HepG2 (cell line): ENCODE results near the gene KLF13. TPM values are rescaled to one million over a fixed set of nuclear protein-coding genes. Genes with fewer than 3 reads are reported as not detected.

ENCODE experiments used
- ATAC-seq: fragments of 200-7000 bp; cut with Tn5 transposase; 3 replicates; pipeline ENCODE4 v1.9.1; 2020; ENCODE audit warnings: mild to moderate bottlenecking, moderate library complexity
- BruUV-seq: library from RNA; stranded (reverse); fragments of 400-500 nt; replicated peaks from 2 replicates; lab custom pipeline; 2021; lab: Mats Ljungman, UMichigan
- CTCF ChIA-PET: fragments of 300-600 bp; formaldehyde crosslinking; extraction: SDS; loops from one replicate; lab custom pipeline; 2021; ENCODE audit warnings: low total read pairs, inconsistent platforms, low intra/inter-chr PET ratio; lab: Yijun Ruan, JAX
- POLR2A ChIA-PET: fragments of 350-600 bp; sonication (Branson Sonifier 250); formaldehyde crosslinking; loops from one replicate; lab custom pipeline; 2020; ENCODE audit warnings: antibody characterized with exemption, inconsistent platforms; lab: Yijun Ruan, JAX
- DNase-seq: peaks from one replicate; pipeline ENCODE4 v3.0.0-alpha.2; 2015; ENCODE audit warnings: low spot score
- FAIRE-seq: peaks from 3 replicates; lab custom pipeline; 2011; peaks lifted over from hg19 to GRCh38; lab: Jason Lieb, UNC
- H2AFZ ChIP-seq: one replicate; pipeline ENCODE4 v1.6.1; 2011; ENCODE audit warnings: low read length, inconsistent platforms
- H3K27ac ChIP-seq: fragments of 300-600 bp; 3 replicates; pipeline ENCODE4 v1.8.0; 2011; ENCODE audit warnings: mixed run types, mild to moderate bottlenecking, mixed read lengths, low read length, inconsistent platforms; ENCODE audit not compliant: insufficient read depth; ENCODE audit errors: extremely low read length
- H3K27me3 ChIP-seq, 2 experiments: fragments of 200-600 bp in 1 of 2; 2 replicates in 1 of 2; 3 replicates in 1 of 2; pipeline versions ENCODE4 v1.6.0 to v1.8.0; 2011; ENCODE audit warnings: low read length in 2 of 2, mild to moderate bottlenecking in 2 of 2, moderate library complexity in 2 of 2, inconsistent platforms in 1 of 2; ENCODE audit not compliant: insufficient read depth in 2 of 2, control insufficient read depth in 1 of 2
- H3K36me3 ChIP-seq, 2 experiments: fragments of 200-600 bp in 1 of 2; replicated peaks in 1 of 2; 2 replicates in 1 of 2; 3 replicates in 1 of 2; pipeline versions ENCODE4 v1.5.1 to v1.8.0; 2011; ENCODE audit warnings: low read length in 2 of 2, inconsistent platforms in 1 of 2; ENCODE audit not compliant: insufficient read depth in 2 of 2, control insufficient read depth in 1 of 2
- H3K4me1 ChIP-seq: 2 replicates; pipeline ENCODE4 v1.5.1; 2012; ENCODE audit warnings: low read length, inconsistent platforms; ENCODE audit not compliant: insufficient read depth
- H3K4me2 ChIP-seq: 2 replicates; pipeline ENCODE4 v1.6.0; 2011; ENCODE audit warnings: low read depth, low read length, inconsistent platforms
- H3K4me3 ChIP-seq, 3 experiments: fragments of 200-600 bp in 1 of 3; sonication (generic), shearing (Covaris generic) in 1 of 3; replicated peaks in 1 of 3; 2 replicates each; pipeline ENCODE4 v1.5.1; 2011 to 2016; ENCODE audit warnings: low read length in 3 of 3, inconsistent platforms in 2 of 3, low read depth in 2 of 3, mild to moderate bottlenecking in 2 of 3, control low read depth in 1 of 3, mixed read lengths in 1 of 3; ENCODE audit not compliant: insufficient read depth in 1 of 3
- H3K79me2 ChIP-seq: one replicate; pipeline ENCODE4 v1.6.1; 2011; ENCODE audit warnings: low read length, inconsistent platforms; ENCODE audit not compliant: insufficient read depth
- H3K9ac ChIP-seq: 2 replicates; pipeline ENCODE4 v1.6.0; 2011; ENCODE audit warnings: mild to moderate bottlenecking, low read depth, low read length, inconsistent platforms; ENCODE audit not compliant: insufficient read depth
- H3K9me3 ChIP-seq: 2 replicates; pipeline ENCODE4 v1.5.1; 2012; ENCODE audit warnings: mild to moderate bottlenecking, low read length
- H4K20me1 ChIP-seq: 2 replicates; pipeline ENCODE4 v1.6.0; 2011; ENCODE audit warnings: inconsistent platforms, mild to moderate bottlenecking, low read length, moderate library complexity; ENCODE audit not compliant: insufficient read depth
- ELF4 ChIP-seq: sonication (generic); formaldehyde crosslinking; IDR thresholded peaks from 2 replicates; pipeline ENCODE4 v1.5.0; 2020; ENCODE audit warnings: missing genetic modification reagents, mild to moderate bottlenecking, moderate library complexity, borderline replicate concordance
- FOXA3 ChIP-seq: IDR thresholded peaks from 2 replicates; pipeline ENCODE4 v1.6.1; 2016; ENCODE audit warnings: missing genetic modification reagents, missing compliant biosample characterization
- GPN1 ChIP-seq: sonication (generic); formaldehyde crosslinking; IDR thresholded peaks from 2 replicates; pipeline ENCODE4 v1.5.1; 2020; ENCODE audit warnings: missing genetic modification reagents, borderline replicate concordance
- HNF4G ChIP-seq, 2 experiments: sonication (generic) in 1 of 2; formaldehyde crosslinking in 1 of 2; IDR thresholded peaks; 2 replicates each; pipeline versions ENCODE4 v1.4.0 to v1.6.1; 2011 to 2020; ENCODE audit warnings: borderline replicate concordance in 2 of 2, low read depth in 2 of 2, mild to moderate bottlenecking in 2 of 2, low read length in 1 of 2, missing genetic modification reagents in 1 of 2, moderate library complexity in 1 of 2
- KLF16 ChIP-seq, 2 experiments: sonication (generic) in 1 of 2; formaldehyde crosslinking in 1 of 2; IDR thresholded peaks; 2 replicates each; pipeline versions ENCODE4 v1.6.1 to v1.8.0; 2016 to 2023; ENCODE audit warnings: missing genetic modification reagents in 2 of 2, missing compliant biosample characterization in 1 of 2
- NR2F6 ChIP-seq, 2 experiments: IDR thresholded peaks; 2 replicates each; pipeline ENCODE4 v1.6.1; 2016; ENCODE audit warnings: antibody characterized with exemption in 1 of 2, mild to moderate bottlenecking in 1 of 2
- RFX1 ChIP-seq: fragments of 450-650 bp; IDR thresholded peaks from 2 replicates; pipeline ENCODE4 v1.6.1; 2017
- SATB2 ChIP-seq: sonication (generic); formaldehyde crosslinking; IDR thresholded peaks from 2 replicates; pipeline ENCODE4 v1.5.0; 2020; ENCODE audit warnings: missing genetic modification reagents
- SMC3 ChIP-seq: IDR thresholded peaks from 2 replicates; pipeline ENCODE4 v1.6.1; 2011; ENCODE audit warnings: low read length, improper control_type of control experiment
- SMYD3 ChIP-seq: sonication (generic); formaldehyde crosslinking; IDR thresholded peaks from 2 replicates; pipeline ENCODE4 v1.8.1; 2023; ENCODE audit warnings: mild to moderate bottlenecking, missing genetic modification reagents
- ZNF672 ChIP-seq: sonication (generic); formaldehyde crosslinking; IDR thresholded peaks from 2 replicates; pipeline ENCODE4 v1.8.1; 2022; ENCODE audit warnings: missing genetic modification reagents
- ZNF720 ChIP-seq: sonication (generic); formaldehyde crosslinking; IDR thresholded peaks from 2 replicates; pipeline ENCODE4 v1.4.0; 2020; ENCODE audit warnings: missing genetic modification reagents
- WGBS: methylation state at CpG from one replicate; pipeline ENCODE4 v1.1.6; 2017; ENCODE audit warnings: low lambda C conversion rate; 5-methylcytosine and 5-hydroxymethylcytosine counted together
- in situ Hi-C: cut with HindIII; loops from 2 replicates; pipeline ENCODE4 v1.10.0; 2017; ENCODE audit warnings: low pct_unique_long_range_greater_than_20kb; ENCODE audit not compliant: extremely low pct_ligation_motif_present
- intact Hi-C: fragments of 100-400 bp; cut with micrococcal nuclease; formaldehyde crosslinking; loops from one replicate; pipeline ENCODE4 v1.10.0; 2022; ENCODE audit not compliant: unreplicated experiment
- polyA plus RNA-seq, 8 experiments: library from polyadenylated mRNA; depleted of rRNA in 3 of 8; stranded (reverse) in 7 of 8; unstranded in 1 of 8; fragments of >200 nt; fragmentation: Illumina TruSeq in 4 of 8; extraction: Trizol in 4 of 8; gene quantifications; 2 replicates each; pipeline versions ENCODE4 v1.2.1 to v1.2.3, GENCODE V29; 2011 to 2016; ENCODE audit warnings: low read depth in 4 of 8, missing spikeins in 1 of 8, mixed read lengths in 1 of 8; ENCODE audit not compliant: insufficient read depth in 1 of 8
- total RNA-seq, 5 experiments: library from RNA; depleted of rRNA; stranded (reverse); fragments of >200 nt; fragmentation: Illumina TruSeq; extraction: Trizol; gene quantifications; 2 replicates each; pipeline ENCODE4 v1.2.3, GENCODE V29; 2016; ENCODE audit warnings: low read depth in 1 of 5
- TF ChIP-seq, protein P1 (sequence below): IDR thresholded peaks from 2 replicates; pipeline ENCODE4 v1.6.1; 2016; ENCODE audit warnings: low read depth
- TF ChIP-seq, protein P2 (sequence below): sonication (generic); formaldehyde crosslinking; IDR thresholded peaks from 2 replicates; pipeline ENCODE4 v1.5.0; 2020; ENCODE audit warnings: mild to moderate bottlenecking, missing genetic modification reagents, moderate library complexity
- TF ChIP-seq, protein P3 (sequence below): sonication (generic); formaldehyde crosslinking; IDR thresholded peaks from 2 replicates; pipeline ENCODE4 v1.8.0; 2022; ENCODE audit warnings: mild to moderate bottlenecking, missing genetic modification reagents, moderate library complexity
- TF ChIP-seq, protein P4 (sequence below): sonication (generic); formaldehyde crosslinking; IDR thresholded peaks from 2 replicates; pipeline ENCODE4 v1.4.0; 2020; ENCODE audit warnings: mild to moderate bottlenecking, low read depth, missing genetic modification reagents

KLF13 gene
- total and polyA plus RNA-seq, 2 of the 13 experiments (the other 11 are each of a cell fraction or from before 2014, with no cell fraction given), result 16.8 to 25.1 TPM

DNA sequence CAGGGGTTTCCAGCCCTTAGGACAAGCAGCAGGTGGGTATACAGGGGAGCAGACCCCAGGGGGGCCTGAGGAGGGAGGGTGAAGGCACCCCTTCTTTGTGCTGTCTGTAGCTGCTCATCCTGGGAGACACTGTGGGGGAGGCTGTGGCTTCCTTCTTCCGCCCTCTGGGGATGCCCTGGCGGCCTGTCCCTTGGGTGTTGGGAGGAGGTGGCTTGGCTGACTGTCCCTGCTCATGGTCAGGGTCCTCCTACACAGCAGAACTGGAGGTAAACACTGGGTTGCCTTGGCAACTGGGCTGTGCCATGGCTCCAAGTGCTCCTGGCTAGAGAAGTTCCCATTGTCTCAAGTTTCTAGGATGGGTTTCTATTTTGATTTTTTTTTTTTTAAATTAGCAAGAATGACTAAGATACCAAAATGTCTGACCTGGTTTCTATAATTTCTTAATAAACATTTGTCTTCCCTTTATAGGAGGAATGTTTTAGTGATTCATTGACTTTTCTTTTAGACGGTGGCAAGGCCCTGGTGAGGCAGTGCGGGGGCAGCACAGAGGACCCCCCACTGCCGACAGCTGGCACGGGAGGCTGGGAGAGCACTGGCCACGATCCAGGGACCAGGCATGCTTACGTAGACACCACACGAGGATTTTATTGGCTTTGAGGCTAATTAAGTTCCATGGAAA is 12.4 kb downstream of the KLF13 start (continued):
- TF ChIP-seq, protein P1, sequence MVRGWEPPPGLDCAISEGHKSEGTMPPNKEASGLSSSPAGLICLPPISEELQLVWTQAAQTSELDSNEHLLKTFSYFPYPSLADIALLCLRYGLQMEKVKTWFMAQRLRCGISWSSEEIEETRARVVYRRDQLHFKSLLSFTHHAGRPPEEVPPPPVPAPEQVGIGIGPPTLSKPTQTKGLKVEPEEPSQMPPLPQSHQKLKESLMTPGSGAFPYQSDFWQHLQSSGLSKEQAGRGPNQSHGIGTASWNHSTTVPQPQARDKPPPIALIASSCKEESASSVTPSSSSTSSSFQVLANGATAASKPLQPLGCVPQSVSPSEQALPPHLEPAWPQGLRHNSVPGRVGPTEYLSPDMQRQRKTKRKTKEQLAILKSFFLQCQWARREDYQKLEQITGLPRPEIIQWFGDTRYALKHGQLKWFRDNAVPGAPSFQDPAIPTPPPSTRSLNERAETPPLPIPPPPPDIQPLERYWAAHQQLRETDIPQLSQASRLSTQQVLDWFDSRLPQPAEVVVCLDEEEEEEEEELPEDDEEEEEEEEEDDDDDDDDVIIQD, result no peak
- peak; percentile 35; the same call in 1 of the 2 replicates for TF ChIP-seq FOXA3
- TF ChIP-seq, protein P2, sequence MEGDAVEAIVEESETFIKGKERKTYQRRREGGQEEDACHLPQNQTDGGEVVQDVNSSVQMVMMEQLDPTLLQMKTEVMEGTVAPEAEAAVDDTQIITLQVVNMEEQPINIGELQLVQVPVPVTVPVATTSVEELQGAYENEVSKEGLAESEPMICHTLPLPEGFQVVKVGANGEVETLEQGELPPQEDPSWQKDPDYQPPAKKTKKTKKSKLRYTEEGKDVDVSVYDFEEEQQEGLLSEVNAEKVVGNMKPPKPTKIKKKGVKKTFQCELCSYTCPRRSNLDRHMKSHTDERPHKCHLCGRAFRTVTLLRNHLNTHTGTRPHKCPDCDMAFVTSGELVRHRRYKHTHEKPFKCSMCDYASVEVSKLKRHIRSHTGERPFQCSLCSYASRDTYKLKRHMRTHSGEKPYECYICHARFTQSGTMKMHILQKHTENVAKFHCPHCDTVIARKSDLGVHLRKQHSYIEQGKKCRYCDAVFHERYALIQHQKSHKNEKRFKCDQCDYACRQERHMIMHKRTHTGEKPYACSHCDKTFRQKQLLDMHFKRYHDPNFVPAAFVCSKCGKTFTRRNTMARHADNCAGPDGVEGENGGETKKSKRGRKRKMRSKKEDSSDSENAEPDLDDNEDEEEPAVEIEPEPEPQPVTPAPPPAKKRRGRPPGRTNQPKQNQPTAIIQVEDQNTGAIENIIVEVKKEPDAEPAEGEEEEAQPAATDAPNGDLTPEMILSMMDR (CRISPR knock-in tag), result no peak
- no peak for TF ChIP-seq ZNF672
- peak; percentile 71 for TF ChIP-seq RFX1

DNA sequence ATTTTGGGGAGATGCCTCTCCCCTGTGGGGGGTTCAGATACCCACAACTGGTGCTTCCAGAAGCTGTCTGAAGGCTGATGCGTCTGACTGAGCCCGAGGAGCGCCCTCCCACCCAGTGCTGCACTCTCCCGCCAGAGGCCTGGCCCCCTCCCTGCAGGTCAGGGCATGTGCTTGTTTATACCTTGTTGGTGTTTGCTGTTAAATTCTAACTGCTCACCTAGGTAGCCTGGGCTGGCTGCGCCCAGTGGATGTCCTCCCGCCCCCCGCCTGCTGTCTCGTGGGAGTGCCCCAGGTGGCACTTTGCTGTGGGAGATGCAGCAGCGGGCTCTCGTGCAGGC is 12.9 kb downstream of the KLF13 start:
- H4K20me1 ChIP-seq, result peaks cover 53% of the 10 kb centered on the region; the same call in 1 of the 2 replicates
- ATAC-seq (no peak), DNase-seq (no peak), FAIRE-seq (no peak)
- no peak overlapping the region for H3K4me3 ChIP-seq
- H3K9ac ChIP-seq, result no peak overlapping the region
- no peak overlapping the region for H2AFZ ChIP-seq
- peaks cover 86% of the 10 kb centered on the region for H3K79me2 ChIP-seq
- H3K4me2 ChIP-seq, result no peak overlapping the region
- peaks cover 48% of the 10 kb centered on the region for H3K4me1 ChIP-seq
- TF ChIP-seq GPN1, result no peak
- TF ChIP-seq SMC3, result no peak
- TF ChIP-seq ZNF720 (CRISPR knock-in tag), result no peak
- TF ChIP-seq, protein P3, sequence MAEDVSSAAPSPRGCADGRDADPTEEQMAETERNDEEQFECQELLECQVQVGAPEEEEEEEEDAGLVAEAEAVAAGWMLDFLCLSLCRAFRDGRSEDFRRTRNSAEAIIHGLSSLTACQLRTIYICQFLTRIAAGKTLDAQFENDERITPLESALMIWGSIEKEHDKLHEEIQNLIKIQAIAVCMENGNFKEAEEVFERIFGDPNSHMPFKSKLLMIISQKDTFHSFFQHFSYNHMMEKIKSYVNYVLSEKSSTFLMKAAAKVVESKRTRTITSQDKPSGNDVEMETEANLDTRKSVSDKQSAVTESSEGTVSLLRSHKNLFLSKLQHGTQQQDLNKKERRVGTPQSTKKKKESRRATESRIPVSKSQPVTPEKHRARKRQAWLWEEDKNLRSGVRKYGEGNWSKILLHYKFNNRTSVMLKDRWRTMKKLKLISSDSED (CRISPR knock-in tag), result no peak
- TF ChIP-seq SMYD3, result no peak
- no peak for TF ChIP-seq SATB2 (CRISPR knock-in tag)
- no peak for TF ChIP-seq ELF4 (CRISPR knock-in tag)
- TF ChIP-seq, protein P4, sequence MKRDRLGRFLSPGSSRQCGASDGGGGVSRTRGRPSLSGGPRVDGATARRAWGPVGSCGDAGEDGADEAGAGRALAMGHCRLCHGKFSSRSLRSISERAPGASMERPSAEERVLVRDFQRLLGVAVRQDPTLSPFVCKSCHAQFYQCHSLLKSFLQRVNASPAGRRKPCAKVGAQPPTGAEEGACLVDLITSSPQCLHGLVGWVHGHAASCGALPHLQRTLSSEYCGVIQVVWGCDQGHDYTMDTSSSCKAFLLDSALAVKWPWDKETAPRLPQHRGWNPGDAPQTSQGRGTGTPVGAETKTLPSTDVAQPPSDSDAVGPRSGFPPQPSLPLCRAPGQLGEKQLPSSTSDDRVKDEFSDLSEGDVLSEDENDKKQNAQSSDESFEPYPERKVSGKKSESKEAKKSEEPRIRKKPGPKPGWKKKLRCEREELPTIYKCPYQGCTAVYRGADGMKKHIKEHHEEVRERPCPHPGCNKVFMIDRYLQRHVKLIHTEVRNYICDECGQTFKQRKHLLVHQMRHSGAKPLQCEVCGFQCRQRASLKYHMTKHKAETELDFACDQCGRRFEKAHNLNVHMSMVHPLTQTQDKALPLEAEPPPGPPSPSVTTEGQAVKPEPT (CRISPR knock-in tag), result no peak
- TF ChIP-seq NR2F6 (IDR thresholded peaks at IDR 0.05), result no peak
- TF ChIP-seq NR2F6 (CRISPR knock-in tag; IDR thresholded peaks at IDR 0.05), result no peak
- TF ChIP-seq HNF4G (IDR thresholded peaks at IDR 0.05; ENCODE audit: borderline replicate concordance, low read depth, low read length), result no peak
- no peak for TF ChIP-seq HNF4G (CRISPR knock-in tag; IDR thresholded peaks at IDR 0.05; ENCODE audit: borderline replicate concordance, low read depth)
- no peak for TF ChIP-seq KLF16 (CRISPR knock-in tag; IDR thresholded peaks at IDR 0.05)
- peak overlapping the region; percentile 38 for H3K27ac ChIP-seq
- BruUV-seq, result no TSS peak
- ChIA-PET POLR2A (no interaction called here), CTCF (no interaction called here)
- no peaks in the 10 kb centered on the region for H3K9me3 ChIP-seq
- intact Hi-C loops (no loop called here), in situ Hi-C loops (no loop called here)
- 100% methylated on average over 1 of the region's 10 CpGs for WGBS
- H3K27me3 ChIP-seq, result no peaks in the 10 kb centered on the region
- H3K36me3 ChIP-seq, result peaks cover 0 to 16% of the 10 kb centered on the region in 2 experiments; a peak in 1 of 5 replicates
